Lung (tissue), 12 donors: Measurements from ENCODE around the gene NUFIP1. TPM values are rescaled to one million over a fixed set of nuclear protein-coding genes. Genes with fewer than 3 reads are reported as not detected.

ENCODE experiments used
- ATAC-seq: fragments of 200-7000 bp; cut with Tn5 transposase; one replicate; pipeline ENCODE4 v1.9.1; 2020; ENCODE audit warnings: moderate number of reproducible peaks; ENCODE audit not compliant: insufficient read depth, low FRiP score
- DNase-seq, 3 donors: peaks; one replicate each; pipeline ENCODE4 v3.0.0-alpha.2; 2013 to 2017
- H3K27ac ChIP-seq, 2 donors: one replicate each; pipeline ENCODE4 v1.5.1; 2013; ENCODE audit warnings: mild to moderate bottlenecking in 2 of 2, moderate library complexity in 2 of 2, control low read depth in 1 of 2, inconsistent platforms in 1 of 2, low read depth in 1 of 2, low read length in 1 of 2
- H3K27me3 ChIP-seq, 3 donors: one replicate each; pipeline ENCODE4 v1.5.1; 2013; ENCODE audit warnings: low read length in 2 of 3; ENCODE audit not compliant: control insufficient read depth in 3 of 3, insufficient read depth in 3 of 3
- H3K36me3 ChIP-seq, 4 donors: one replicate each; pipeline ENCODE4 v1.5.1; 2013; ENCODE audit warnings: low read length in 4 of 4, mild to moderate bottlenecking in 1 of 4, moderate library complexity in 1 of 4; ENCODE audit not compliant: control insufficient read depth in 4 of 4, insufficient read depth in 4 of 4
- H3K4me1 ChIP-seq, 5 donors: one replicate each; pipeline ENCODE4 v1.5.1; 2013; ENCODE audit warnings: low read length in 5 of 5, mild to moderate bottlenecking in 2 of 5, moderate library complexity in 1 of 5; ENCODE audit not compliant: control insufficient read depth in 5 of 5, insufficient read depth in 5 of 5
- H3K4me3 ChIP-seq: one replicate; pipeline ENCODE4 v1.5.1; 2013; ENCODE audit warnings: mild to moderate bottlenecking, control low read depth, moderate library complexity
- H3K9ac ChIP-seq, 2 donors: one replicate each; pipeline ENCODE4 v1.5.1; 2013; ENCODE audit warnings: low read length in 2 of 2, control low read depth in 1 of 2; ENCODE audit not compliant: insufficient read depth in 1 of 2
- H3K9me3 ChIP-seq, 4 donors: one replicate each; pipeline ENCODE4 v1.5.1; 2013; ENCODE audit warnings: low read length in 3 of 4, mild to moderate bottlenecking in 1 of 4, moderate library complexity in 1 of 4; ENCODE audit not compliant: control insufficient read depth in 4 of 4, insufficient read depth in 3 of 4
- WGBS, 2 donors: extraction: QIAGEN DNeasy Blood & Tissue Kit; methylation state at CpG; one replicate each; pipeline ENCODE4 v1.1.7; 2013; 5-methylcytosine and 5-hydroxymethylcytosine counted together
- polyA plus RNA-seq, 2 donors: library from polyadenylated mRNA; stranded (reverse); fragments of 200-250 nt; gene quantifications; one replicate each; pipeline ENCODE4 v1.2.1, GENCODE V29; 2013
- total RNA-seq, 2 donors: library from RNA; depleted of rRNA in 1 of 2; stranded (reverse); fragments of >200 nt in 1 of 2; gene quantifications; one replicate each; pipeline ENCODE4 v1.2.1, GENCODE V29; 2014 to 2021
- TF ChIP-seq, protein P1 (sequence below): IDR thresholded peaks from 2 replicates; pipeline ENCODE4 v1.5.1; 2012; ENCODE audit warnings: mild to moderate bottlenecking; ENCODE audit errors: control extremely low read depth, extremely low read depth
- donor health status: control.
- donor health status: control.
- donor health status: Bipolar disorder and iron deficiency.
- donor health status: healthy.
- donor health status: DM: yes; HTN: yes; CAD: no.

The NUFIP1 gene
- total and polyA plus RNA-seq, 4 donors, result 2.9 to 5.0 (median 3.5) TPM

- Histone ChIP-seq H3K4me1 (peaks cover 0 to 46% (median 10%) of the 10 kb centered on the region in 5 donors), H3K4me3 (no peak overlapping the region), H3K9me3 (peaks cover 0 to 2% (median 0%) of the 10 kb centered on the region in 4 donors), H3K27me3 (no peaks in the 10 kb centered on the region), H3K27ac (no peak overlapping the region), H3K9ac (peak overlapping the region in 1 of 2 donors; percentile 35), H3K36me3 (no peaks in the 10 kb centered on the region)
- TF ChIP-seq, protein P1, sequence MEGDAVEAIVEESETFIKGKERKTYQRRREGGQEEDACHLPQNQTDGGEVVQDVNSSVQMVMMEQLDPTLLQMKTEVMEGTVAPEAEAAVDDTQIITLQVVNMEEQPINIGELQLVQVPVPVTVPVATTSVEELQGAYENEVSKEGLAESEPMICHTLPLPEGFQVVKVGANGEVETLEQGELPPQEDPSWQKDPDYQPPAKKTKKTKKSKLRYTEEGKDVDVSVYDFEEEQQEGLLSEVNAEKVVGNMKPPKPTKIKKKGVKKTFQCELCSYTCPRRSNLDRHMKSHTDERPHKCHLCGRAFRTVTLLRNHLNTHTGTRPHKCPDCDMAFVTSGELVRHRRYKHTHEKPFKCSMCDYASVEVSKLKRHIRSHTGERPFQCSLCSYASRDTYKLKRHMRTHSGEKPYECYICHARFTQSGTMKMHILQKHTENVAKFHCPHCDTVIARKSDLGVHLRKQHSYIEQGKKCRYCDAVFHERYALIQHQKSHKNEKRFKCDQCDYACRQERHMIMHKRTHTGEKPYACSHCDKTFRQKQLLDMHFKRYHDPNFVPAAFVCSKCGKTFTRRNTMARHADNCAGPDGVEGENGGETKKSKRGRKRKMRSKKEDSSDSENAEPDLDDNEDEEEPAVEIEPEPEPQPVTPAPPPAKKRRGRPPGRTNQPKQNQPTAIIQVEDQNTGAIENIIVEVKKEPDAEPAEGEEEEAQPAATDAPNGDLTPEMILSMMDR, result no peak
- ATAC-seq (no peak), DNase-seq (no peak)
- 81 to 85% methylated on average over 4 of the region's 4 CpGs for WGBS, 2 donors
These were observed 83.0 kb downstream of the NUFIP1 start for GRCh38 chr13:44906230-44906629.

DNA sequence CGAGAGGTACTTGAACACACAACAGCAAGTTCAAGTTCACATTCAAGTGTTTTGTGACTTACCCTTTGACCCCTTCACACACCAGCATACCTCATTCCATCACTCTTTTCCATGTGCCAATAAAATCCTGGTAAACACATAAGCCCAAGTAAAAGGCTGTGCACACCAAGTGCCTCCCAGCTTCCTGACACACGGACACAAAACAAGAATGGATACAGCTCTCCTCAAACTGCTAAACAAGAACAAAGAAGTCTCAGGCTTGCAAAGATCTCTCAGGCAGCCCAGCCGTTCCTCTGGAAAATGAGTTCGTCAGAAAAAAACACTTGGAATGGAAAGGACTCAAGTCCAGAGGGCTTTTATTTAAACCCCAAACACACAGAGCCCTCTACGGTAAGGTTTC lies 83.7 kb downstream of the NUFIP1 start:
- no peaks in the 10 kb centered on the region for H3K27me3 ChIP-seq
- no peak for ATAC-seq

GRCh38 chr13:44904967-44905366 lies 84.3 kb downstream of the NUFIP1 start:
- DNase-seq, result peak; percentile 83 to 92 (median 91)
- H3K27ac ChIP-seq, result no peak overlapping the region
- peaks cover 0 to 46% (median 10%) of the 10 kb centered on the region in 5 donors for H3K4me1 ChIP-seq
- no peaks in the 10 kb centered on the region for H3K36me3 ChIP-seq
- no peaks in the 10 kb centered on the region for H3K27me3 ChIP-seq
- TF ChIP-seq, protein P1, result no peak
- ATAC-seq, result peak; percentile 80
- WGBS, 2 donors, result 62 to 82% methylated on average over 5 of the region's 5 CpGs
- H3K9me3 ChIP-seq, result no peaks in the 10 kb centered on the region
- H3K4me3 ChIP-seq, result no peak overlapping the region
- peak overlapping the region in 1 of 2 donors; percentile 40 for H3K9ac ChIP-seq

More for the DNA sequence above, 83.7 kb downstream of the NUFIP1 start:
- H3K9ac ChIP-seq, result no peak overlapping the region
- no peak overlapping the region for H3K4me3 ChIP-seq
- no peak overlapping the region for H3K27ac ChIP-seq
- 79 to 90% methylated on average over 5 of the region's 5 CpGs for WGBS, 2 donors
- H3K4me1 ChIP-seq, result peaks cover 0 to 46% (median 10%) of the 10 kb centered on the region in 5 donors
- H3K9me3 ChIP-seq, result peaks cover 0 to 2% (median 0%) of the 10 kb centered on the region in 4 donors
- H3K36me3 ChIP-seq, result no peaks in the 10 kb centered on the region
- no peak for DNase-seq
- TF ChIP-seq, protein P1, result no peak

DNA sequence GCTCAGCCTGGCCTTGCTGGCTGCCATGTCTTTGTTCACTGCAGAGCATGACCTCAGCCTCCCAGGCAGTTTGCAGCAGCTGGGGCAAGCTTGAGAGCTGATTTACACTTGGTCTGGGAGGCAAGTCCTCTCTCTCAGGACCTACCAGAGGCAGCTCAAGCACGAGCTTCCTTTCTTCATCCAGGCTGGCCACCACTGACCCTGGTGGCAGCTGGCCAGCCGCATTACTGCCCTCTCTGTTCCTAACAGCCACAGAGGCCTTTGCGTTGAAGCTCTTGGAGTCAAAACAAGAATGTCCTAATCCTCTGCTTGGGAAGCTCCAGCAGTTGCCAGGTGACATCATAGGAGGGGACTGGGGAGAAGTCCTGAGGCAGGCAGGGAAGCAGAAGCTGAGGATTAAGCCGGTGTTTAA lies 85.7 kb downstream of the NUFIP1 start:
- no peak overlapping the region for H3K4me3 ChIP-seq
- peaks cover 0 to 46% (median 10%) of the 10 kb centered on the region in 5 donors for H3K4me1 ChIP-seq
- WGBS, 2 donors, result 66 to 69% methylated on average over 4 of the region's 4 CpGs
- no peaks in the 10 kb centered on the region for H3K27me3 ChIP-seq
- H3K36me3 ChIP-seq, result no peaks in the 10 kb centered on the region
- peak; percentile 75 to 82 (median 77) for DNase-seq
- H3K27ac ChIP-seq, result peak overlapping the region in 1 of 2 donors; percentile 12
- TF ChIP-seq, protein P1, result no peak
- ATAC-seq, result no peak
- H3K9me3 ChIP-seq, result no peaks in the 10 kb centered on the region
- peak overlapping the region in 1 of 2 donors; percentile 29 for H3K9ac ChIP-seq
